LNCAP (cell line): ENCODE measurements around the gene C4BPB.

Experiments
- CTCF ChIP-seq: fragments of 450-650 bp; IDR thresholded peaks from 2 replicates; pipeline ENCODE4 v1.5.1; 2017; ENCODE audit warnings: mild to moderate bottlenecking

Gene C4BPB

GRCh38 chr1:207139616-207140015 lies 51.0 kb downstream of the C4BPB start:
- TF ChIP-seq CTCF, result no peak

GRCh38 chr1:207140536-207140935 lies 51.9 kb downstream of the C4BPB start:
- TF ChIP-seq CTCF, result no peak

GRCh38 chr1:207145401-207146058 lies 56.9 kb downstream of the C4BPB start:
- no peak for TF ChIP-seq CTCF
